GM19328 (cell line): Measurements from ENCODE around the gene EPDR1.
"Not testable (repeated sequence)": the region's sequence is repeated elsewhere in the genome, so short reads cannot be mapped to it uniquely, and the experiment has no call there.

Experiments
- ATAC-seq: cut with Tn5 transposase; IDR thresholded peaks from one replicate; pipeline ENCODE4 v1.9.1; 2021; ENCODE audit warnings: mild to moderate bottlenecking, moderate library complexity; ENCODE audit not compliant: unreplicated experiment

EPDR1 gene

GRCh38 chr7:37927773-37928444, 7.5 kb downstream of the EPDR1 start:
- no peak for ATAC-seq

- ATAC-seq, result no peak
Measured at GRCh38 chr7:37928878-37929277, 8.4 kb downstream of the EPDR1 start.

- ATAC-seq, result no peak
Measured at GRCh38 chr7:37930226-37930948, 9.9 kb downstream of the EPDR1 start.

GRCh38 chr7:37932543-37932942, 12.1 kb downstream of the EPDR1 start:
- no peak for ATAC-seq

DNA sequence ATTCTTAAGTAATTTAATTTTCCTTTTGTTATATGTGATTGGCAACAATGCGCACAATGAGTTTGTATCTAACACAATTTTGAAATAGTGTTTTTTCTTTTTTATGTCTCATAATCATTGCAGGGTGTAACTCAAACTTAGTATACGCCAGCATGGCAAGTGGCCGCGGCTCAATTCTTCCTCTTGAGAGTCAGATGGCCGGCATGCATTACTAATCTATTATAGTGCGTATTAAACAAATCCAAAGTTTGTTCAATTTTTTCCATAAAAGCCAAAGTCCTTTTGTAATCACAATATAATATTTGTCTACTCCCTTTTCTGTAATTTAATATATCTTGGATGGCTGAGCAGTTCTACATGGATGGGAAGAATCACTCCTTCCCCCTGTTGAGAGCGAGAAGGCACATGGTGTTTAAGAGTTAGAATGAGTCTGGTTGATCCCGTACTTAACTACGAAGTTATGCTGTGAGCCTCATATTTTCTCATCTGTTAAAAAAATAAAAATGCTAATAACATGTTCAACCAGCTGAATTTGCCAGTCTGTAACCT, 12.7 kb downstream of the EPDR1 start:
- ATAC-seq, result no peak

DNA sequence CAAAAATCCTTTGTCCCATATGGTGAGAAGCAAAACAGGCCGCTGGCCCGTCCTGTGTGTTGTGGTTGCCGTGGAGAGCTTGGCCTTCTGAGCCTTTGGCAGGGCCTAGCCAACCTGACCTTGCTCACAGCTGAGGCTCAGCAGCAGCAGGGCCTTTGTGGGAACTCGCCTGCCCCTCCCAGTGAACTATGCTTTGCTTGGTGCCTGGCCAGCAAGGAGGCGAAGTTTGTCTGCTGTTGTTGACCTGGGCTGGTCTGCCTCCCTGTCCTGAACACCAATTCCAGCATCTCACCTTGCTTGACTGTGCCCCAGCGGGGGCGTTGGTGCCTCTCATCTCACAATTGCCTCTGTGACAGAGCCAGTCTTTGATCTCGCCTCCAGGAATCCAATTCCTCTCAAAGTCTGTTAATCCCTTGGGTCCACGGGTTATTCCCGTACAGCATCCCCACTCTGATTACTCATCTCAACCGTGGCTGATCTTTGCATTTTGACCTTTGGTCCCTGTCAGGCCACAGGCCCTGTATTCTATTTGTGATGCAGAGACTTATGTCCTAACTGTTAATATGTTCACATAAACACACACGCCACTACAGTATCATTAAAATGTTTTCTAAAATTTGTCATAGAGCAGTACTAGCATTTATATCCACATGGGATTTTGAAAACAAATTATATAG, 22.6 kb downstream of the EPDR1 start:
- no peak for ATAC-seq

- ATAC-seq, result no peak
Measured at GRCh38 chr7:37943905-37944736, 23.7 kb downstream of the EPDR1 start.

DNA sequence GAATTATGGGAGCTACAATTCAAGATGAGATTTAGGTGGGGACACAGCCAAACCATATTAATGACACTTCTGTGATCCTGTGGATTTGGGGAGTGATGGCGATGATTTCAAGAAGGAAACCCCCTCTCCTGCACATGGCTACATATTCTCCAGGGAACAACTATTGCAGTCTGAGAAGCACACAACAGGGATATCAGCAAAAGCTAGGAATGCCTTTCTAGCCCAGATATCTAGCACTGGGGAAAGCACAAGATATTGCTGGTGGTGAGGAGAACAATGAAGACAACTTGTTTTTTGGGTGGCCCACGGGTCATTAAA, 24.3 kb downstream of the EPDR1 start:
- ATAC-seq, result no peak

DNA sequence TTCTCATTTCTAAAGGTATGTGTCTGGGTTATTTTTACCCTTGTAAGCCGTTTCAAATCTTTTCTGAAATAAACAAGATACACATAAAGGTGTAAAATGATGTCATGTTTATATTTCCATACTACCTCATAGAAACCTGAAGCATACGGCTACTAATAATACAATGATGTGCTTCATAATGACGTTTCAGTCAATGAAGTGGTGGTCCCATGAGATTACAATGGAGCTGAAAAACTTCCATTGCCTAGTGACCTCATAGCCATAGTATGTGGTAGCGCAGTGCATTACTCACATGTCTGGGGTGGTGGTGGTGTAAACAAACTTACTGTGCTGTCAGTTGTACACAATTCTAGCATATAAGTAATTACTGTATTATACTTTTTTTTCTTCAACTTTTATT, 24.9 kb downstream of the EPDR1 start:
- ATAC-seq, result no peak

- ATAC-seq, result no peak
Measured at GRCh38 chr7:37947138-37947940, 26.9 kb downstream of the EPDR1 start.

DNA sequence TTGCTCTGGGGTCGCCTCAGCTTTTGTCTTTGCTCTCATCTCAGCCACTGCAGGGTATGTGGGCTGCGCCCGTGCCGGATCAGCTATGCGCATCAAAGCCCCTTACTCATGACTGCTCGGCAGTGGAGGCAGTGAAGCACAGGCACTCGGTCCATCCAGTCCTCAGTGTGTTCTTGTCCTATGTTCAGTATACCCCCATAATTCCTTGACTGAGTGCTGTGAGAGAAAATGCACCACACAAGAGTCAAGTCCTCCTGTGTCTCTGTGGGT, 27.4 kb downstream of the EPDR1 start:
- ATAC-seq, result no peak

DNA sequence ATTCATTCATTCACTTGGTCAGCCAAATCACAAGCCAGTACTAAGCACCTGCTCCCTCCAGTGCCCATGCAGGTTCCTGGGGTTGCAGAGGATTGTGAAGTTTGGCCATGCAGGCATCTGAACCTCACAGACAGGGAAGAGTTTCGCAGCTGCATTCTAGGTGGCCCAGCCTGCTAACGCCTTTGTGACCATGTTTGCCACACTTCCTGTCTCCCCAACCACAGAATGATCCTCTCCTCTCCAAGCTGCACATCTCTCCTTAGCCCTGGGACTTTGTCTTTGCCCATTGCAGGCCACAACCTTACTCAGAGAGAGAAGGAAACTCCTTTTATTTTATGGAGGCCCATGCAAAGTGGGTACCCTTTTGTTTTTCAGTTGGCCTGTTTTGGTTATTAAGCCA, 31.8 kb downstream of the EPDR1 start:
- ATAC-seq, result no peak

- not testable (repeated sequence) for ATAC-seq
Measured at GRCh38 chr7:37954217-37954616, 33.8 kb downstream of the EPDR1 start.

DNA sequence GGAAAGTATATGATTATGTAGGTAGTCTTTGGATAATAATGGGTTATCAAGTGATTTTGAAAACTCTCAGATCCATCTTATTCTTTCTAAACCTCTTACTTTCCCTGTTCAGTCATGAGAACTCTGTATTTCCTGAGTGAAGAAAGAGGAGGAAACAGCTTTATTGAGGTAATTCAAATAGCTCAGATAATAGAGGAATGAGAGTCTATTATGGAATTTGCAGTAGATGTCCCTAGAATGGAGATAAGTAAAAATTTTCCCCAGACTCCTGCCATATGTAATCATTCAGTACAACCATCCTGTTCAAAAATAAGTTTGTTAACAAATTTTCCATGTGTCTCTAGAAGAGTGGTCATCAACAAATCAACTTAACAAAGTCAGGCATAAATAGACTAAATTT, 36.4 kb downstream of the EPDR1 start:
- ATAC-seq, result no peak

- ATAC-seq, result no peak
Measured at GRCh38 chr7:37957221-37957970, 37.0 kb downstream of the EPDR1 start.

GRCh38 chr7:37960483-37960882, 40.0 kb downstream of the EPDR1 start:
- no peak for ATAC-seq

- ATAC-seq, result no peak
Measured at GRCh38 chr7:37961251-37961650, 40.8 kb downstream of the EPDR1 start.

DNA sequence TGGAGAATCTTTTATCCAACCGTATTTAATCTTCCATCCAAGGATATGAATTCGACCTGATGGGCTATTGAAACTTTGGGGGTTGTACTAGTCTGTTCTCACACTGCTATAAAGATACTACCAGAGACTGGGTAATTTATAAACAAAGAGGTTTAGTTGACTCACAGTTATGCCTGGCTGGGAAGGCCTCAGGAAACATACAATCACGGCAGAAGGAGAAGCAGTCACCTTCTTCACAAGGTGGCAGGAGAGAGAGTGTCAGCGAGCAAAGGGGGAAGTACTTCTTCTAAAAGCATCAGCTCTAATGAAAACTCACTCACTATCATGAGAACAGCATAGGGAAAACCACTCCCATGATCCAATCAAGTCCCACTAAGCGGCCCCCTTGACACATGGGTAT, 43.8 kb downstream of the EPDR1 start:
- ATAC-seq, result no peak

GRCh38 chr7:37970211-37970610, 49.8 kb downstream of the EPDR1 start:
- ATAC-seq, result no peak

- no peak for ATAC-seq
Measured at GRCh38 chr7:37971491-37971890, 51.1 kb downstream of the EPDR1 start.
